PC-9 (cell line): Measurements from ENCODE around the gene ITGA5.

ENCODE experiments used
- EZH2 ChIP-seq: fragments of 200-600 bp; sonication (generic); IDR thresholded peaks from 2 replicates; pipeline ENCODE4 v1.8.0; 2017; ENCODE audit warnings: antibody characterized with exemption, low read depth
- TF ChIP-seq, protein P1 (sequence below): fragments of 200-600 bp; sonication (generic); conservative IDR thresholded peaks from 2 replicates; pipeline ENCODE4 v1.6.1; 2017; ENCODE audit warnings: mixed run types, antibody characterized with exemption, mild to moderate bottlenecking, moderate library complexity

- TF ChIP-seq, protein P1, sequence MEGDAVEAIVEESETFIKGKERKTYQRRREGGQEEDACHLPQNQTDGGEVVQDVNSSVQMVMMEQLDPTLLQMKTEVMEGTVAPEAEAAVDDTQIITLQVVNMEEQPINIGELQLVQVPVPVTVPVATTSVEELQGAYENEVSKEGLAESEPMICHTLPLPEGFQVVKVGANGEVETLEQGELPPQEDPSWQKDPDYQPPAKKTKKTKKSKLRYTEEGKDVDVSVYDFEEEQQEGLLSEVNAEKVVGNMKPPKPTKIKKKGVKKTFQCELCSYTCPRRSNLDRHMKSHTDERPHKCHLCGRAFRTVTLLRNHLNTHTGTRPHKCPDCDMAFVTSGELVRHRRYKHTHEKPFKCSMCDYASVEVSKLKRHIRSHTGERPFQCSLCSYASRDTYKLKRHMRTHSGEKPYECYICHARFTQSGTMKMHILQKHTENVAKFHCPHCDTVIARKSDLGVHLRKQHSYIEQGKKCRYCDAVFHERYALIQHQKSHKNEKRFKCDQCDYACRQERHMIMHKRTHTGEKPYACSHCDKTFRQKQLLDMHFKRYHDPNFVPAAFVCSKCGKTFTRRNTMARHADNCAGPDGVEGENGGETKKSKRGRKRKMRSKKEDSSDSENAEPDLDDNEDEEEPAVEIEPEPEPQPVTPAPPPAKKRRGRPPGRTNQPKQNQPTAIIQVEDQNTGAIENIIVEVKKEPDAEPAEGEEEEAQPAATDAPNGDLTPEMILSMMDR: no peak
- TF ChIP-seq EZH2: no peak
Observed at GRCh38 chr12:54349679-54350078, 69.4 kb downstream of the ITGA5 start.
